HepG2 (cell line): Measurements from ENCODE around the gene ZDHHC7. TPM values are rescaled to one million over a fixed set of nuclear protein-coding genes. Genes with fewer than 3 reads are reported as not detected.

Experiments used
- ATAC-seq: fragments of 200-7000 bp; cut with Tn5 transposase; 3 replicates; pipeline ENCODE4 v1.9.1; 2020; ENCODE audit warnings: mild to moderate bottlenecking, moderate library complexity
- BruUV-seq: library from RNA; stranded (reverse); fragments of 400-500 nt; replicated peaks from 2 replicates; lab custom pipeline; 2021; lab: Mats Ljungman, UMichigan
- CTCF ChIA-PET: fragments of 300-600 bp; formaldehyde crosslinking; extraction: SDS; loops from one replicate; lab custom pipeline; 2021; ENCODE audit warnings: low total read pairs, inconsistent platforms, low intra/inter-chr PET ratio; lab: Yijun Ruan, JAX
- POLR2A ChIA-PET: fragments of 350-600 bp; sonication (Branson Sonifier 250); formaldehyde crosslinking; loops from one replicate; lab custom pipeline; 2020; ENCODE audit warnings: antibody characterized with exemption, inconsistent platforms; lab: Yijun Ruan, JAX
- DNase-seq: peaks from one replicate; pipeline ENCODE4 v3.0.0-alpha.2; 2015; ENCODE audit warnings: low spot score
- FAIRE-seq: peaks from 3 replicates; lab custom pipeline; 2011; peaks lifted over from hg19 to GRCh38; lab: Jason Lieb, UNC
- H2AFZ ChIP-seq: one replicate; pipeline ENCODE4 v1.6.1; 2011; ENCODE audit warnings: low read length, inconsistent platforms
- H3K27ac ChIP-seq: fragments of 300-600 bp; 3 replicates; pipeline ENCODE4 v1.8.0; 2011; ENCODE audit warnings: mixed run types, mild to moderate bottlenecking, mixed read lengths, low read length, inconsistent platforms; ENCODE audit not compliant: insufficient read depth; ENCODE audit errors: extremely low read length
- H3K27me3 ChIP-seq, 2 experiments: fragments of 200-600 bp in 1 of 2; 2 replicates in 1 of 2; 3 replicates in 1 of 2; pipeline versions ENCODE4 v1.6.0 to v1.8.0; 2011; ENCODE audit warnings: low read length in 2 of 2, mild to moderate bottlenecking in 2 of 2, moderate library complexity in 2 of 2, inconsistent platforms in 1 of 2; ENCODE audit not compliant: insufficient read depth in 2 of 2, control insufficient read depth in 1 of 2
- H3K36me3 ChIP-seq, 2 experiments: fragments of 200-600 bp in 1 of 2; replicated peaks in 1 of 2; 2 replicates in 1 of 2; 3 replicates in 1 of 2; pipeline versions ENCODE4 v1.5.1 to v1.8.0; 2011; ENCODE audit warnings: low read length in 2 of 2, inconsistent platforms in 1 of 2; ENCODE audit not compliant: insufficient read depth in 2 of 2, control insufficient read depth in 1 of 2
- H3K4me1 ChIP-seq: 2 replicates; pipeline ENCODE4 v1.5.1; 2012; ENCODE audit warnings: low read length, inconsistent platforms; ENCODE audit not compliant: insufficient read depth
- H3K4me2 ChIP-seq: 2 replicates; pipeline ENCODE4 v1.6.0; 2011; ENCODE audit warnings: low read depth, low read length, inconsistent platforms
- H3K4me3 ChIP-seq, 3 experiments: fragments of 200-600 bp in 1 of 3; sonication (generic), shearing (Covaris generic) in 1 of 3; replicated peaks in 1 of 3; 2 replicates each; pipeline ENCODE4 v1.5.1; 2011 to 2016; ENCODE audit warnings: low read length in 3 of 3, inconsistent platforms in 2 of 3, low read depth in 2 of 3, mild to moderate bottlenecking in 2 of 3, control low read depth in 1 of 3, mixed read lengths in 1 of 3; ENCODE audit not compliant: insufficient read depth in 1 of 3
- H3K79me2 ChIP-seq: one replicate; pipeline ENCODE4 v1.6.1; 2011; ENCODE audit warnings: low read length, inconsistent platforms; ENCODE audit not compliant: insufficient read depth
- H3K9ac ChIP-seq: 2 replicates; pipeline ENCODE4 v1.6.0; 2011; ENCODE audit warnings: mild to moderate bottlenecking, low read depth, low read length, inconsistent platforms; ENCODE audit not compliant: insufficient read depth
- H3K9me3 ChIP-seq: 2 replicates; pipeline ENCODE4 v1.5.1; 2012; ENCODE audit warnings: mild to moderate bottlenecking, low read length
- H4K20me1 ChIP-seq: 2 replicates; pipeline ENCODE4 v1.6.0; 2011; ENCODE audit warnings: inconsistent platforms, mild to moderate bottlenecking, low read length, moderate library complexity; ENCODE audit not compliant: insufficient read depth
- CREB3 ChIP-seq: sonication (generic); formaldehyde crosslinking; IDR thresholded peaks from 2 replicates; pipeline ENCODE4 v1.5.0; 2020; ENCODE audit warnings: missing genetic modification reagents
- DMTF1 ChIP-seq: sonication (generic); formaldehyde crosslinking; IDR thresholded peaks from 2 replicates; pipeline ENCODE4 v1.4.0; 2020; ENCODE audit warnings: mild to moderate bottlenecking, missing genetic modification reagents
- ERF ChIP-seq: IDR thresholded peaks from 2 replicates; pipeline ENCODE4 v1.6.1; 2018; ENCODE audit warnings: missing biosample characterization, missing genetic modification reagents
- GABPB1 ChIP-seq: IDR thresholded peaks from 2 replicates; pipeline ENCODE4 v1.6.1; 2016; ENCODE audit warnings: mild to moderate bottlenecking, missing genetic modification reagents, moderate library complexity, missing compliant biosample characterization
- NCOA1 ChIP-seq: sonication (generic); formaldehyde crosslinking; IDR thresholded peaks from 2 replicates; pipeline ENCODE4 v1.9.0; 2021; ENCODE audit warnings: missing genetic modification reagents
- PAX8 ChIP-seq: sonication (generic); formaldehyde crosslinking; IDR thresholded peaks from 2 replicates; pipeline ENCODE4 v1.8.0; 2022; ENCODE audit warnings: mild to moderate bottlenecking, missing genetic modification reagents, borderline replicate concordance
- RCOR2 ChIP-seq: IDR thresholded peaks from 2 replicates; pipeline ENCODE4 v1.6.1; 2016; ENCODE audit warnings: missing biosample characterization, missing genetic modification reagents
- SAFB2 ChIP-seq: sonication (generic); formaldehyde crosslinking; IDR thresholded peaks from 2 replicates; pipeline ENCODE4 v1.5.1; 2020; ENCODE audit warnings: missing genetic modification reagents, low read depth, mild to moderate bottlenecking, borderline replicate concordance
- SYNCRIP ChIP-seq: fragments of 200-400 bp; formaldehyde crosslinking; IDR thresholded peaks from 2 replicates; pipeline ENCODE4 v1.6.1; 2018; ENCODE audit warnings: mild to moderate bottlenecking, low read depth, low read length; ENCODE audit not compliant: insufficient read depth
- THAP11 ChIP-seq: IDR thresholded peaks from 2 replicates; pipeline ENCODE4 v1.6.1; 2016; ENCODE audit warnings: missing biosample characterization, missing genetic modification reagents
- UBTF ChIP-seq: sonication (generic); formaldehyde crosslinking; IDR thresholded peaks from 2 replicates; pipeline ENCODE4 v1.4.0; 2020; ENCODE audit warnings: mild to moderate bottlenecking, missing genetic modification reagents
- ZNF234 ChIP-seq: sonication (generic); formaldehyde crosslinking; conservative IDR thresholded peaks from 2 replicates; pipeline ENCODE4 v1.5.1; 2020; ENCODE audit warnings: mild to moderate bottlenecking, missing genetic modification reagents
- ZNF383 ChIP-seq: sonication (generic); formaldehyde crosslinking; IDR thresholded peaks from 2 replicates; pipeline ENCODE4 v1.4.0; 2020; ENCODE audit warnings: missing genetic modification reagents, mild to moderate bottlenecking, borderline replicate concordance
- ZNF530 ChIP-seq: sonication (generic); formaldehyde crosslinking; IDR thresholded peaks from 2 replicates; pipeline ENCODE4 v1.5.0; 2020; ENCODE audit warnings: low read depth, mild to moderate bottlenecking, missing genetic modification reagents
- ZNF607 ChIP-seq: sonication (generic); formaldehyde crosslinking; IDR thresholded peaks from 2 replicates; pipeline ENCODE4 v1.5.1; 2020; ENCODE audit warnings: missing genetic modification reagents, mild to moderate bottlenecking, borderline replicate concordance
- ZNF670 ChIP-seq: sonication (generic); formaldehyde crosslinking; IDR thresholded peaks from 2 replicates; pipeline ENCODE4 v1.8.0; 2022; ENCODE audit warnings: mild to moderate bottlenecking, missing genetic modification reagents, borderline replicate concordance
- ZNF761 ChIP-seq: sonication (generic); formaldehyde crosslinking; conservative IDR thresholded peaks from 2 replicates; pipeline ENCODE4 v1.4.0; 2020; ENCODE audit warnings: mild to moderate bottlenecking, missing genetic modification reagents
- WGBS: methylation state at CpG from one replicate; pipeline ENCODE4 v1.1.6; 2017; ENCODE audit warnings: low lambda C conversion rate; 5-methylcytosine and 5-hydroxymethylcytosine counted together
- in situ Hi-C: cut with HindIII; loops from 2 replicates; pipeline ENCODE4 v1.10.0; 2017; ENCODE audit warnings: low pct_unique_long_range_greater_than_20kb; ENCODE audit not compliant: extremely low pct_ligation_motif_present
- intact Hi-C: fragments of 100-400 bp; cut with micrococcal nuclease; formaldehyde crosslinking; loops from one replicate; pipeline ENCODE4 v1.10.0; 2022; ENCODE audit not compliant: unreplicated experiment
- polyA plus RNA-seq, 8 experiments: library from polyadenylated mRNA; depleted of rRNA in 3 of 8; stranded (reverse) in 7 of 8; unstranded in 1 of 8; fragments of >200 nt; fragmentation: Illumina TruSeq in 4 of 8; extraction: Trizol in 4 of 8; gene quantifications; 2 replicates each; pipeline versions ENCODE4 v1.2.1 to v1.2.3, GENCODE V29; 2011 to 2016; ENCODE audit warnings: low read depth in 4 of 8, missing spikeins in 1 of 8, mixed read lengths in 1 of 8; ENCODE audit not compliant: insufficient read depth in 1 of 8
- total RNA-seq, 5 experiments: library from RNA; depleted of rRNA; stranded (reverse); fragments of >200 nt; fragmentation: Illumina TruSeq; extraction: Trizol; gene quantifications; 2 replicates each; pipeline ENCODE4 v1.2.3, GENCODE V29; 2016; ENCODE audit warnings: low read depth in 1 of 5

The ZDHHC7 gene
- total and polyA plus RNA-seq, 2 of the 13 experiments (the other 11 are each of a cell fraction or from before 2014, with no cell fraction given), result 46.8 to 67.6 TPM

GRCh38 chr16:84933774-84934631 lies 77.3 kb downstream of the ZDHHC7 start:
- peak overlapping the region; percentile 43 to 66 (median 47); a peak in 5 of 6 replicates for H3K4me3 ChIP-seq
- no peaks in the 10 kb centered on the region for H3K79me2 ChIP-seq
- ChIA-PET CTCF (no interaction called here), POLR2A (interaction anchor here (0.5 to 1.4 kb wide), 2 partner anchors 18 to 821 kb away, joined by 3 to 8 read pairs; no protein-coding TSS in a partner anchor)
- H3K9ac ChIP-seq, result peak overlapping the region; percentile 50; the same call in 1 of the 2 replicates
- H4K20me1 ChIP-seq, result no peaks in the 10 kb centered on the region
- peaks cover 18% of the 10 kb centered on the region for H3K4me1 ChIP-seq
- ATAC-seq, result peak; percentile 95
- H3K27ac ChIP-seq, result no peak overlapping the region
- H3K27me3 ChIP-seq, result peaks cover 7 to 42% of the 10 kb centered on the region in 2 experiments; a peak in 4 of 5 replicates
- no peaks in the 10 kb centered on the region for H3K36me3 ChIP-seq
- in situ Hi-C loops, result no loop called here
- H2AFZ ChIP-seq, result no peak overlapping the region
- FAIRE-seq, result peak; percentile 78
- DNase-seq, result peak; percentile 55
- no TSS peak for BruUV-seq
- H3K4me2 ChIP-seq, result peak overlapping the region; percentile 85
- H3K9me3 ChIP-seq, result no peaks in the 10 kb centered on the region
- intact Hi-C loops, result no loop called here
- WGBS, result 32% methylated on average over 13 of the region's 29 CpGs
- TF ChIP-seq RCOR2 (CRISPR knock-in tag), result no peak
- peak; percentile 66; the same call in 1 of the 2 replicates for TF ChIP-seq SAFB2
- TF ChIP-seq ZNF383 (CRISPR knock-in tag), result no peak
- TF ChIP-seq GABPB1, result peak; percentile 92
- TF ChIP-seq UBTF (CRISPR knock-in tag), result peak; percentile 95
- no peak for TF ChIP-seq ZNF234
- TF ChIP-seq THAP11 (CRISPR knock-in tag), result peak; percentile 49; the same call in 1 of the 2 replicates
- peak; percentile 81 for TF ChIP-seq ERF
- 0 out of 2 replicates have a peak, but pooled peaks have one; percentile 45 for TF ChIP-seq ZNF607 (CRISPR knock-in tag)
- TF ChIP-seq ZNF530, result no peak
- TF ChIP-seq CREB3 (CRISPR knock-in tag), result no peak
- peak; percentile 50; the same call in 1 of the 2 replicates for TF ChIP-seq ZNF670
- no peak for TF ChIP-seq PAX8
- no peak for TF ChIP-seq ZNF761
- TF ChIP-seq DMTF1 (CRISPR knock-in tag), result no peak
- no peak for TF ChIP-seq SYNCRIP
- no peak for TF ChIP-seq NCOA1 (CRISPR knock-in tag)
